Measurements from ENCODE around the gene AGMAT. TPM values are rescaled to one million over a fixed set of nuclear protein-coding genes. Genes with fewer than 3 reads are reported as not detected.

The AGMAT gene
- total and polyA plus RNA-seq, 2 of the 13 experiments (the other 11 are each of a cell fraction or from before 2014, with no cell fraction given) = 59.1 to 174 TPM

DNA sequence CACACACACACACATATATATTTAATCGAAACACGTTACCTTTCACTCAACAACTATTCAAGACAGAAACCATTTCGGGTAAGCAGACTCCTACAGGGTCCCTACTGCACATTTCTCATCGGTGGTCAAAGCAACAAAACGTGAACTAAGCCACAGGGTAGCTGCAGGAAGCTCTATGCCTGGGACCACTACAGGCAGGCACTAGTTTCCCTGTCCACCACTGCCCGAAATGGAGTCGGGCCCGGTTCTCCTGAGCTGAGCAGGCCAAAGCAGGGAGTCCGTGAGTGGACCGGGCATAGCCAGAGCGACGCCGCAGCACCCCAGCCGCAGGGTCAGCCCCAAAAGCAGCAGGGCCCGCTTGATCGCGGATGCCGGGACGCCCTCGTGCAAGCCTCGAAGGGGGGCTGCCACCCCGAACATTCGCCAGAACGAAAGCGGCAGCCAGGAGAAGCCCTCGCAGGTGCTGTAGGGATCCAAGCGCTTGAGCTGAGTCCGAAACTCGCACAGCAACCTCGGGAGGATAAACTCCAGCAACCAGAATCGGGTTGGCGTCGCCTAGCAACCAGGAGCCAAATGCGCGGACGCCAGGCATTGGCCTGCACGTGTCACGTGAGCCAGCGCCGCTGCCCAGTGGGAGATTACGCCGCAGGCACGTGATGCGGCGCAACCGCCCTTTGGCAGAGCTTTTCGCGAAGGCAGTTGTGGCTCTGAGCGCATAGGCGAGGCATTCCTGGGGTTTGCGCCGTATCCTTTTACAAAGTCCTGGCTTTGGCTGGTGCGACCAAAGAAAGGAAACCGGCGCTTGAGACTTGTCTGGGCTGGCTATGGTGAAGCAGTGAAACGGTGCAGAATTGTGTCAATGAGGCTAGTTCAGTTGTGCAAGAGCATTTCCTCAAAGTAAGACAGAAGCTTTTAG is 18.5 kb upstream of the AGMAT start (continued):
- TF ChIP-seq MAFF (IDR thresholded peaks at IDR 0.05; ENCODE audit: low read depth, low read length) (no peak), MTA1 (CRISPR knock-in tag; IDR thresholded peaks at IDR 0.05; ENCODE audit: borderline replicate concordance) (no peak; the same call in 1 of the 2 replicates), HES4 (CRISPR knock-in tag; IDR thresholded peaks at IDR 0.05; ENCODE audit: borderline replicate concordance) (peak; percentile 80), ELF3 (CRISPR knock-in tag; IDR thresholded peaks at IDR 0.05) (peak; percentile 74), ZNF256 (CRISPR knock-in tag; conservative IDR thresholded peaks at IDR 0.05) (0 out of 2 replicates have a peak, but pooled peaks have one; percentile 49), TOPORS (CRISPR knock-in tag; IDR thresholded peaks at IDR 0.05) (peak; percentile 82; the same call in 1 of the 2 replicates), NFYC (CRISPR knock-in tag; IDR thresholded peaks at IDR 0.05) (peak; percentile 98), ZNF605 (CRISPR knock-in tag; IDR thresholded peaks at IDR 0.05) (peak; percentile 91), MTA3 (CRISPR knock-in tag; IDR thresholded peaks at IDR 0.05) (no peak), AGO2 (optimal IDR thresholded peaks at IDR 0.05; ENCODE audit: low read depth, low read length) (no peak), ZNF501 (CRISPR knock-in tag; IDR thresholded peaks at IDR 0.05) (peak; percentile 91), HOXA9 (CRISPR knock-in tag; IDR thresholded peaks at IDR 0.05; ENCODE audit: borderline replicate concordance) (no peak), REXO4 (CRISPR knock-in tag; IDR thresholded peaks at IDR 0.05; ENCODE audit: borderline replicate concordance) (peak; percentile 62; the same call in 1 of the 2 replicates), STAT5B (CRISPR knock-in tag; IDR thresholded peaks at IDR 0.05) (0 out of 2 replicates have a peak, but pooled peaks have one; percentile 25), MED8 (CRISPR knock-in tag; IDR thresholded peaks at IDR 0.05; ENCODE audit: insufficient replicate concordance) (no peak), RAD51 (IDR thresholded peaks at IDR 0.05; ENCODE audit: borderline replicate concordance) (peak; percentile 99), ZNF333 (CRISPR knock-in tag; IDR thresholded peaks at IDR 0.05; ENCODE audit: borderline replicate concordance) (0 out of 2 replicates have a peak, but pooled peaks have one; percentile 68), SIX1 (CRISPR knock-in tag; IDR thresholded peaks at IDR 0.05; ENCODE audit: borderline replicate concordance) (peak; percentile 41; the same call in 1 of the 2 replicates), ZNF20 (CRISPR knock-in tag; IDR thresholded peaks at IDR 0.05) (no peak), ZNF704 (CRISPR knock-in tag; IDR thresholded peaks at IDR 0.05; ENCODE audit: borderline replicate concordance) (peak; percentile 82; the same call in 1 of the 2 replicates), ARID2 (CRISPR knock-in tag; IDR thresholded peaks at IDR 0.05; ENCODE audit: borderline replicate concordance) (peak; percentile 87), ZNF468 (CRISPR knock-in tag; IDR thresholded peaks at IDR 0.05) (0 out of 2 replicates have a peak, but pooled peaks have one; percentile 27), ZNF18 (CRISPR knock-in tag; IDR thresholded peaks at IDR 0.05; ENCODE audit: insufficient replicate concordance) (peak; percentile 75)
- TF ChIP-seq, protein P1, sequence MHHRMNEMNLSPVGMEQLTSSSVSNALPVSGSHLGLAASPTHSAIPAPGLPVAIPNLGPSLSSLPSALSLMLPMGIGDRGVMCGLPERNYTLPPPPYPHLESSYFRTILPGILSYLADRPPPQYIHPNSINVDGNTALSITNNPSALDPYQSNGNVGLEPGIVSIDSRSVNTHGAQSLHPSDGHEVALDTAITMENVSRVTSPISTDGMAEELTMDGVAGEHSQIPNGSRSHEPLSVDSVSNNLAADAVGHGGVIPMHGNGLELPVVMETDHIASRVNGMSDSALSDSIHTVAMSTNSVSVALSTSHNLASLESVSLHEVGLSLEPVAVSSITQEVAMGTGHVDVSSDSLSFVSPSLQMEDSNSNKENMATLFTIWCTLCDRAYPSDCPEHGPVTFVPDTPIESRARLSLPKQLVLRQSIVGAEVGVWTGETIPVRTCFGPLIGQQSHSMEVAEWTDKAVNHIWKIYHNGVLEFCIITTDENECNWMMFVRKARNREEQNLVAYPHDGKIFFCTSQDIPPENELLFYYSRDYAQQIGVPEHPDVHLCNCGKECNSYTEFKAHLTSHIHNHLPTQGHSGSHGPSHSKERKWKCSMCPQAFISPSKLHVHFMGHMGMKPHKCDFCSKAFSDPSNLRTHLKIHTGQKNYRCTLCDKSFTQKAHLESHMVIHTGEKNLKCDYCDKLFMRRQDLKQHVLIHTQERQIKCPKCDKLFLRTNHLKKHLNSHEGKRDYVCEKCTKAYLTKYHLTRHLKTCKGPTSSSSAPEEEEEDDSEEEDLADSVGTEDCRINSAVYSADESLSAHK (CRISPR knock-in tag; IDR thresholded peaks at IDR 0.05; ENCODE audit: borderline replicate concordance) = no peak
